ENCODE measurements around the gene LRBA.

The LRBA gene

GRCh38 chr4:150699599-150699998 lies 315.5 kb downstream of the LRBA start:
- no peak for DNase-seq (ENCODE audit: low read depth)
- no peak overlapping the region for H3K4me3 ChIP-seq (ENCODE audit: low read depth, low read length)
- TF ChIP-seq, protein P1, sequence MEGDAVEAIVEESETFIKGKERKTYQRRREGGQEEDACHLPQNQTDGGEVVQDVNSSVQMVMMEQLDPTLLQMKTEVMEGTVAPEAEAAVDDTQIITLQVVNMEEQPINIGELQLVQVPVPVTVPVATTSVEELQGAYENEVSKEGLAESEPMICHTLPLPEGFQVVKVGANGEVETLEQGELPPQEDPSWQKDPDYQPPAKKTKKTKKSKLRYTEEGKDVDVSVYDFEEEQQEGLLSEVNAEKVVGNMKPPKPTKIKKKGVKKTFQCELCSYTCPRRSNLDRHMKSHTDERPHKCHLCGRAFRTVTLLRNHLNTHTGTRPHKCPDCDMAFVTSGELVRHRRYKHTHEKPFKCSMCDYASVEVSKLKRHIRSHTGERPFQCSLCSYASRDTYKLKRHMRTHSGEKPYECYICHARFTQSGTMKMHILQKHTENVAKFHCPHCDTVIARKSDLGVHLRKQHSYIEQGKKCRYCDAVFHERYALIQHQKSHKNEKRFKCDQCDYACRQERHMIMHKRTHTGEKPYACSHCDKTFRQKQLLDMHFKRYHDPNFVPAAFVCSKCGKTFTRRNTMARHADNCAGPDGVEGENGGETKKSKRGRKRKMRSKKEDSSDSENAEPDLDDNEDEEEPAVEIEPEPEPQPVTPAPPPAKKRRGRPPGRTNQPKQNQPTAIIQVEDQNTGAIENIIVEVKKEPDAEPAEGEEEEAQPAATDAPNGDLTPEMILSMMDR (IDR thresholded peaks at IDR 0.05; ENCODE audit: control insufficient read depth, extremely low read depth, insufficient read depth): no peak

DNA sequence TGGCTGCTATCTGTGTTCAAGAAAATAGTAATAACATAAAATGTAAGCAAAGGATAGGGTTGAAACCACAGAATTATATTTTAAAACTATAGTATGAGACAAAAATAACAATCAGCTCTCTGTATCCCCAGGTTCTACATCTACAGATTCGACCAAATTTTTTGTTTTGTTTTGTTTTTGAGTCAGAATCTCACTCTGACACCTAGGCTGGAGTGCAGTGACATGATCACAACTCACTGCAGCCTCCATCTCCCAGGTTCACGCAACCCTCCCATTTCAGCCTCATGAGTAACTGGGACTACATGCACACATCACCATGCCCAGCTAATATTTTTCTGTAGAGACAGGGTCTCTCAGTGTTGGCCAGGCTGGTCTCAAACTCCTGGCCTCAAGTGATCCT lies 319.9 kb downstream of the LRBA start:
- H3K4me3 ChIP-seq (ENCODE audit: low read depth, low read length): no peak overlapping the region
- DNase-seq (ENCODE audit: low read depth): no peak
- TF ChIP-seq, protein P1 (IDR thresholded peaks at IDR 0.05; ENCODE audit: control insufficient read depth, extremely low read depth, insufficient read depth): no peak

DNA sequence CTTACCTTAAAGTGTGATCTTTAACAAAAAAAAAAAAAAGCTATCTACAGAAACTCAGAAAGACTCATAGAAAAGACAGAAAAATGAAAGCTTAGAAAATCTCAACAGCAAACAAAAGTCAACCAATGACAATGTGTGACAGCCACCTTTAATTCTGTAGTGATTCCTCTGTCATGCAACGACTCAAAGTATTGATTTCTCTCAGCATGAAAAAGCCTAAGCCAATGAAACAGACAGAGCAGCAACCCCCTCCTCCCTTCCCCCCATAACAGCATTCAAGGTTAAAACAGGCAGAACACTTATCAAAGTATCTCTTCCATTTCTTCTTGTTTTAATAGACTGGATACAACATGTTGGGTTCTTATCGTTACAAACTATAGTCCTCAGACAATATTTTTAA lies 320.6 kb downstream of the LRBA start:
- DNase-seq (ENCODE audit: low read depth): no peak
- TF ChIP-seq, protein P1 (IDR thresholded peaks at IDR 0.05; ENCODE audit: control insufficient read depth, extremely low read depth, insufficient read depth): no peak
- no peak overlapping the region for H3K4me3 ChIP-seq (ENCODE audit: low read depth, low read length)

GRCh38 chr4:150683775-150684350 lies 331.2 kb downstream of the LRBA start:
- no peak for DNase-seq (ENCODE audit: low read depth)
- TF ChIP-seq, protein P1 (IDR thresholded peaks at IDR 0.05; ENCODE audit: control insufficient read depth, extremely low read depth, insufficient read depth): no peak
- H3K4me3 ChIP-seq (ENCODE audit: low read depth, low read length): no peak overlapping the region

- DNase-seq (ENCODE audit: low read depth): no peak
- no peak overlapping the region for H3K4me3 ChIP-seq (ENCODE audit: low read depth, low read length)
- TF ChIP-seq, protein P1 (IDR thresholded peaks at IDR 0.05; ENCODE audit: control insufficient read depth, extremely low read depth, insufficient read depth): no peak
Observed at GRCh38 chr4:150682126-150682525, 333.0 kb downstream of the LRBA start.

GRCh38 chr4:150681063-150681462 lies 334.0 kb downstream of the LRBA start:
- TF ChIP-seq, protein P1 (IDR thresholded peaks at IDR 0.05; ENCODE audit: control insufficient read depth, extremely low read depth, insufficient read depth): no peak
- H3K4me3 ChIP-seq (ENCODE audit: low read depth, low read length): no peak overlapping the region
- DNase-seq (ENCODE audit: low read depth): no peak

- H3K4me3 ChIP-seq (ENCODE audit: low read depth, low read length): no peak overlapping the region
- TF ChIP-seq, protein P1 (IDR thresholded peaks at IDR 0.05; ENCODE audit: control insufficient read depth, extremely low read depth, insufficient read depth): no peak
- DNase-seq (ENCODE audit: low read depth): no peak
Observed at GRCh38 chr4:150680651-150681050, 334.4 kb downstream of the LRBA start.
